ENCODE results near the gene ECEL1. TPM values are rescaled to one million over a fixed set of nuclear protein-coding genes. Genes with fewer than 3 reads are reported as not detected.

ECEL1 gene
- total RNA-seq, 1 experiment from 2014 or later = not detected

DNA sequence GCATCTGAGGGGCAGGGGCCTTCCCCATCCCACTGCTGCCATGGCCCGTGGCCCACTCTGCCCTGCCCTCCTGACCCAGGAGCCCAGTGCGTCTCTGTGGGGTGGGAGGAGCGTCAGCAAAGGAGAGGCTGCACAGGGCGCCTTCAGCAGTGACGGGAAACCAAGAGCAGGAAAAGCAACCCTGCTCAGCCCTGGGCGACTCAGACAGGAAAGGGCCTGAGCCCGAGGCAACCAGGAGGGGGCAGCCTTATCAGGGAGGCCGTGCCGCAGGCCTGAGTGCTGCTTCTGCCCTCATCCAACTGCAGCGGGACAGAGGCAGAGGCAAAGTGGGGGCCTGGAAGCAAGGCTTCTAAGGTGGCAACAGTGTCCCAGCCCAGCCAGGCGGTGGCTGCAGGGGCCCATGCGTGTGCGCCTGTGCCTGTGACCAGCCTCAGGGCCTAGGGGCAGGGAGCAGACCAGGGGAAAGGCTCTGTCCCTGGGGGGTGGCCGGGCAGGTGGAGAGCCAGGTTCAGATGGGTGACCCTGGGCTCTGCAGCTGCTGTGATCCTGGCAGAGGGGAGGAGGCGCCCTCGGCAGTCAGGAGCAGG lies 54.9 kb downstream of the ECEL1 start:
- H3K9me3 ChIP-seq (ENCODE audit: insufficient read depth, low read depth) = no peaks in the 10 kb centered on the region
- no peaks in the 10 kb centered on the region for H3F3A ChIP-seq (ENCODE audit: insufficient read depth, low read depth)
- BruUV-seq (replicated peaks) = no TSS peak
- H3K27ac ChIP-seq = no peak overlapping the region
- ChIA-PET CTCF (interaction anchor here (0.6 kb wide), 1 partner anchor 47 kb away, joined by 12 read pairs; no protein-coding TSS in a partner anchor), POLR2A (ENCODE audit: unreplicated experiment) (no interaction called here)
- H3K4me1 ChIP-seq (replicated peaks; ENCODE audit: insufficient read depth) = peaks cover 10% of the 10 kb centered on the region
- intact Hi-C loops (cut with micrococcal nuclease; ENCODE audit: unreplicated experiment) = no loop called here
- H3K4me2 ChIP-seq = no peak overlapping the region
- H3K79me2 ChIP-seq (ENCODE audit: low read depth) = no peaks in the 10 kb centered on the region
- no peak overlapping the region for H3K4me3 ChIP-seq
- no peaks in the 10 kb centered on the region for H4K20me1 ChIP-seq (ENCODE audit: insufficient read depth)
- no peaks in the 10 kb centered on the region for H3K9me2 ChIP-seq (ENCODE audit: insufficient read depth)
- no peaks in the 10 kb centered on the region for H3K36me3 ChIP-seq (ENCODE audit: low read depth)
- H2AFZ ChIP-seq = no peak overlapping the region
- no peak for TF ChIP-seq EZH2 (IDR thresholded peaks at IDR 0.05; ENCODE audit: low read depth)
- TF ChIP-seq, protein P1, sequence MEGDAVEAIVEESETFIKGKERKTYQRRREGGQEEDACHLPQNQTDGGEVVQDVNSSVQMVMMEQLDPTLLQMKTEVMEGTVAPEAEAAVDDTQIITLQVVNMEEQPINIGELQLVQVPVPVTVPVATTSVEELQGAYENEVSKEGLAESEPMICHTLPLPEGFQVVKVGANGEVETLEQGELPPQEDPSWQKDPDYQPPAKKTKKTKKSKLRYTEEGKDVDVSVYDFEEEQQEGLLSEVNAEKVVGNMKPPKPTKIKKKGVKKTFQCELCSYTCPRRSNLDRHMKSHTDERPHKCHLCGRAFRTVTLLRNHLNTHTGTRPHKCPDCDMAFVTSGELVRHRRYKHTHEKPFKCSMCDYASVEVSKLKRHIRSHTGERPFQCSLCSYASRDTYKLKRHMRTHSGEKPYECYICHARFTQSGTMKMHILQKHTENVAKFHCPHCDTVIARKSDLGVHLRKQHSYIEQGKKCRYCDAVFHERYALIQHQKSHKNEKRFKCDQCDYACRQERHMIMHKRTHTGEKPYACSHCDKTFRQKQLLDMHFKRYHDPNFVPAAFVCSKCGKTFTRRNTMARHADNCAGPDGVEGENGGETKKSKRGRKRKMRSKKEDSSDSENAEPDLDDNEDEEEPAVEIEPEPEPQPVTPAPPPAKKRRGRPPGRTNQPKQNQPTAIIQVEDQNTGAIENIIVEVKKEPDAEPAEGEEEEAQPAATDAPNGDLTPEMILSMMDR (conservative IDR thresholded peaks at IDR 0.05) = 0 out of 2 replicates have a peak, but pooled peaks have one; percentile 26
- DNase-seq = no peak
- no peaks in the 10 kb centered on the region for H3K27me3 ChIP-seq (ENCODE audit: insufficient read depth, low read depth)

DNA sequence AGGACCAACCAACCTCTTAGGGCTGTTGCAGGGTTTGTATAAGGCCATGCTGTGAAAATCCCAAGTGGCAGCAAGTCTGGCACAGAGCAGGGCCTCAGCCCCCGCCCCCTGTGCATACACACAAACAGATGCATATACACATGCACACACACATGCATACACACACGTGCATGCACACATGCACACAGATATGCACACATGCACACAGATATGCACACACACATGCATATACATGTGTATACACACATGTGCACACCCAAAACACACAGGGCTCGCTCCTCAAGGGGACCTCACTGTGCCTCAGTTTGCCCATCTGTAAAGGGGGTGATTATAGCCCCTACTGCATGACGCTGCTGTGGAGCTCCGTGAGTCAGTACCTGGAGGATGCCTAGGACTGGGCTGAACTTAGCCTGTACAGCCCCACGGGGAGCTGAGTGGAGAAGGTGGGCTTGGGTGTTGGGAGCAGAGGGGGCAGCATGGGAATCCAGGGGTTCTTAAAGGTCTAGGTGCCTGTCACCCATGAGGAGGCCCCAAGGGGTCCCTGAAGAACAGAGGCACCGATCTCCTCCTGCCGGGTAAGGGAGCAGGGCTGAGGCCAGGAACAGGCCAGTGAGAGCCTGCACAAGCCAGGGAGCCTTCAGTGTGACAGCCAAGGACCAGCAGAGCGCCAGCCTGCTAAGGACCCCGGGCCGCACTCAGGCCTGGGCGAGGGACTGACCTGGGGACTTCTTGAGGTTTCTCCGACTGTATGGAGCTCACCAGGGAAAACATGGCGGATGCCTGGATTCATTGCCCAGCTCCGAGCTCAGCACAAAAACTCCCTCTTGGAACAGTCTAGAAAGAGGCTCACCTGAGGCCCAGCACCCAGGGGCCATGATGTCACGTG lies 55.7 kb downstream of the ECEL1 start:
- Histone ChIP-seq H3K79me2 (ENCODE audit: low read depth) (no peaks in the 10 kb centered on the region), H3F3A (ENCODE audit: insufficient read depth, low read depth) (no peaks in the 10 kb centered on the region), H3K4me3 (no peak overlapping the region), H3K9me2 (ENCODE audit: insufficient read depth) (no peaks in the 10 kb centered on the region), H3K4me2 (no peak overlapping the region), H3K36me3 (ENCODE audit: low read depth) (no peaks in the 10 kb centered on the region), H2AFZ (no peak overlapping the region), H3K9me3 (ENCODE audit: insufficient read depth, low read depth) (no peaks in the 10 kb centered on the region), H3K27me3 (ENCODE audit: insufficient read depth, low read depth) (no peaks in the 10 kb centered on the region), H3K27ac (no peak overlapping the region), H4K20me1 (ENCODE audit: insufficient read depth) (no peaks in the 10 kb centered on the region), H3K4me1 (replicated peaks; ENCODE audit: insufficient read depth) (peaks cover 10% of the 10 kb centered on the region)
- CTCF ChIA-PET = interaction anchor here (0.6 kb wide), 2 partner anchors 46 to 59 kb away, joined by 3 to 12 read pairs; no protein-coding TSS in a partner anchor
- POLR2A ChIA-PET (ENCODE audit: unreplicated experiment) = no interaction called here
- TF ChIP-seq, protein P1 (conservative IDR thresholded peaks at IDR 0.05) = no peak
- no peak for TF ChIP-seq EZH2 (IDR thresholded peaks at IDR 0.05; ENCODE audit: low read depth)
- no peak for DNase-seq
- intact Hi-C loops (cut with micrococcal nuclease; ENCODE audit: unreplicated experiment) = no loop called here
- no TSS peak for BruUV-seq (replicated peaks)

Other genes with a start within 250 kb of the ECEL1 start
- gene ALPP, start 109.1 kb downstream of the ECEL1 start, total RNA-seq (2021) = 47.5 and 57.8 TPM in 2 replicates
- gene ALPG, start 81.0 kb downstream of the ECEL1 start, total RNA-seq (2021) = 0.76 and 1.2 TPM in 2 replicates
- gene ALPI, start 31.7 kb downstream of the ECEL1 start, total RNA-seq (2021) = not detected in 2 replicates
- not detected in 2 replicates for gene PRSS56, start 32.6 kb upstream of the ECEL1 start, total RNA-seq (2021)
- not detected in 2 replicates for gene CHRND, start 38.3 kb upstream of the ECEL1 start, total RNA-seq (2021)
- gene CHRNG, start 51.9 kb upstream of the ECEL1 start, total RNA-seq (2021) = not detected in 2 replicates
- gene TIGD1, start 62.7 kb upstream of the ECEL1 start, total RNA-seq (2021) = 12.7 and 14.7 TPM in 2 replicates
- 69.3 and 69.6 TPM in 2 replicates for gene EIF4E2, start 62.9 kb upstream of the ECEL1 start, total RNA-seq (2021)
- gene EFHD1, start 145.8 kb upstream of the ECEL1 start, total RNA-seq (2021) = 10.6 and 15.0 TPM in 2 replicates
- 86.4 and 101 TPM in 2 replicates for gene GIGYF2, start 209.5 kb upstream of the ECEL1 start, total RNA-seq (2021)

Data from PC-9 (cell line).